Fibroblast of pulmonary artery (primary cell): ENCODE results near the gene CT83.

Source experiments
- DNase-seq: peaks from one replicate; pipeline ENCODE4 v3.0.0-alpha.2; 2010; ENCODE audit warnings: low read depth
- H3K4me3 ChIP-seq: replicated peaks from 2 replicates; pipeline ENCODE4 v1.5.1; 2011; ENCODE audit warnings: low read depth, mild to moderate bottlenecking, control low read depth, low read length, moderate library complexity
- CTCF ChIP-seq: IDR thresholded peaks from 2 replicates; pipeline ENCODE4 v1.5.1; 2011; ENCODE audit warnings: mild to moderate bottlenecking, control low read depth, low read length, inconsistent platforms; ENCODE audit errors: missing control alignments

CT83 gene

DNA sequence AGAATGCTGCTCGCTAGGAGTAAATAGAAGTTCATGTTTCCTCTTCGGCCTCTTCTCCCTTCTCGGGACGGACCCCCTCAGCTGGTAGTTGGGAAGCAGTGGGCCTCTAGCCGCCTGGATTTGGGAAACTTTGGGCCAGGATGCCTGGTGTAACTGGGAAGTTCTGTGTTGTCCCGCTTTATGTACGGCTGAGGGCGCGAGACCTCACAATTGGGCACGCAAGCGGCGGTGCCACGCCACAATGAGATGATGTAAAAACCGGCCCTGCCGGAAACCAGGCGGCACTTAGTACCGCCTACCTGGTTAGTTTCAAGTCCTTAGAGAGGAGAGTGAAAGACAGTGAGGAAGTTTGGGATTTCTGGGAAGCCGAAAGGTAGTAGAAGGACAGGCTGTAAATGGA, at the start of gene CT83:
CT83 (minus strand) TSS at position 155 of the 400 bp plus-strand sequence; CDS start at position 35, 120 bp downstream.
- no peak for DNase-seq
- no peak for TF ChIP-seq CTCF
- no peak within 1 kb of the TSS for H3K4me3 ChIP-seq

DNA sequence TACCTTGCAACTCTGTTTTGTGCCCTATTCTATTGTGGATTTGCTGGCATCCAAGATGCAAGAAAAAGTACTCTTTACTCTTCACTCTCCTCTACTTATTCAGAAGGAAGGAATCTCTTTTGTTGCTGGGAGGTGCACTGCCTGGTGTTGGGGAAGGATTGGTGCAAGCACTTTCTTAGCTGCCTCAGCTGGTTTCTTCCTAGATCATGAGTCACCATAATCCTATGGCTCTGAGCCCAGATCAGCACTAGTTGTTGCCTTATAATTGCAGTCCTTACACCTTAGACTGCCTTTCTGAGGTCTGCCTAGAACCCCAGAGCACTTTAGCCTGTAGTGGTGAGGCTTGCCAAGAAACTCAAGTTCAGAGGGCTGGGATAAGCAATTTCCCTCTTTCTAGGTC, 37.0 kb upstream of the CT83 start:
- H3K4me3 ChIP-seq = no peak overlapping the region
- DNase-seq = peak; percentile 39
- no peak for TF ChIP-seq CTCF

DNA sequence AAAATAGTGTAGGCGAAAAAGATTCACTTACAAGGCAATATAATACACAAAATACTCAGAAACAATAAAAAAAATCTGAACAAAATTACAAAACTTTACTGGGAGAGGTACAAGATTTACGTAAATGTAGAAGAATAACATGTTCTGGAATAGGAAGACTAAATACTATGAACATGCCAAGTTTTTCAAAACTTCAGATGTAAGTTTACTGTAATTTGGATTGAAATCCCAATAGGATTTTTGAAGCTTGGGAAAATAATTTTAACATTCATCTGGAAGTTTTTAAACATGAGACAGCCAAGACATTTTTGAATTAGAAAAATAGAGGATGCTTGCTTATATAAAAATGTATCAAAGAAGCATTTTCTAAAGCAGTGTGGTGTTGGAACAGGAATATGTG, 30.5 kb upstream of the CT83 start:
- DNase-seq = no peak
- no peak for TF ChIP-seq CTCF
- H3K4me3 ChIP-seq = no peak overlapping the region

- TF ChIP-seq CTCF = peak; percentile 16
- DNase-seq = peak; percentile 3
- no peak overlapping the region for H3K4me3 ChIP-seq
These were observed 27.3 kb upstream of the CT83 start for GRCh38 chrX:116490104-116490503.

- no peak for TF ChIP-seq CTCF
- H3K4me3 ChIP-seq = no peak overlapping the region
- DNase-seq = no peak
These were observed 17.3 kb upstream of the CT83 start for GRCh38 chrX:116480059-116480458.

- no peak overlapping the region for H3K4me3 ChIP-seq
- DNase-seq = peak; percentile 6
- TF ChIP-seq CTCF = no peak
These were observed 13.6 kb downstream of the CT83 start for GRCh38 chrX:116449156-116449555.

- TF ChIP-seq CTCF = no peak
- no peak within 1 kb of the TSS for H3K4me3 ChIP-seq
- no peak for DNase-seq
These were observed 26.4 kb downstream of the CT83 start, which contains the start of gene SLC6A14 for GRCh38 chrX:116436358-116436816. SLC6A14 (plus strand) TSS chrX:116436606; CDS start chrX:116436710, 104 bp downstream.
